HEK293 (cell line): ENCODE measurements around the gene SEC62.
A peak's percentile ranks its signal among the peaks of the same experiment; 100 is the strongest.

ENCODE experiments used
- CTCF ChIA-PET: fragments of 350-600 bp; formaldehyde crosslinking; extraction: SDS; loops from one replicate; lab custom pipeline; 2021; ENCODE audit warnings: antibody characterized with exemption; lab: Yijun Ruan, JAX
- POLR2A ChIA-PET: fragments of 300-600 bp; formaldehyde crosslinking; extraction: SDS; loops from one replicate; lab custom pipeline; 2020; ENCODE audit warnings: antibody characterized with exemption, inconsistent platforms; lab: Yijun Ruan, JAX
- H3K27ac ChIP-seq: fragments of 200-500 bp; sonication (Bioruptor generic); 2 replicates; pipeline ENCODE4 v1.5.1; 2014; ENCODE audit warnings: low read depth, low read length, control low read depth, inconsistent platforms; ENCODE audit errors: extremely low read depth
- H3K36me3 ChIP-seq, 2 experiments: fragments of 200-500 bp in 1 of 2; sonication (Bioruptor generic) in 1 of 2; 1 replicate in 1 of 2; 2 replicates in 1 of 2; pipeline ENCODE4 v1.5.1; 2014 to 2017; ENCODE audit warnings: inconsistent platforms in 2 of 2, low read length in 2 of 2; ENCODE audit not compliant: control insufficient read depth in 2 of 2, insufficient read depth in 1 of 2
- H3K4me1 ChIP-seq: fragments of 200-500 bp; sonication (Bioruptor generic); 2 replicates; pipeline ENCODE4 v1.5.1; 2014; ENCODE audit warnings: mild to moderate bottlenecking, low read length, inconsistent platforms; ENCODE audit not compliant: control insufficient read depth, insufficient read depth
- H3K4me3 ChIP-seq: 2 replicates; pipeline ENCODE4 v1.5.1; 2011; ENCODE audit warnings: low read depth, mild to moderate bottlenecking, control low read depth, low read length, moderate library complexity
- H3K9me3 ChIP-seq: fragments of 200-500 bp; sonication (Bioruptor generic); 2 replicates; pipeline ENCODE4 v1.5.1; 2014; ENCODE audit warnings: low read depth, low read length, inconsistent platforms; ENCODE audit not compliant: control insufficient read depth, insufficient read depth
- BCL11A ChIP-seq: fragments of 450-650 bp; formaldehyde crosslinking; IDR thresholded peaks from 2 replicates; pipeline ENCODE4 v1.5.1; 2016; ENCODE audit warnings: low read depth, missing biosample characterization, missing genetic modification characterization
- GLIS1 ChIP-seq: fragments of 450-650 bp; formaldehyde crosslinking; IDR thresholded peaks from 2 replicates; pipeline ENCODE4 v1.5.1; 2016; ENCODE audit warnings: missing biosample characterization, missing genetic modification characterization
- HOXD13 ChIP-seq: sonication (generic); formaldehyde crosslinking; IDR thresholded peaks from 2 replicates; pipeline ENCODE4 v1.8.0; 2022; ENCODE audit warnings: missing genetic modification reagents, borderline replicate concordance
- KLF1 ChIP-seq: fragments of 450-650 bp; formaldehyde crosslinking; IDR thresholded peaks from 2 replicates; pipeline ENCODE4 v1.5.1; 2016; ENCODE audit warnings: missing biosample characterization, missing genetic modification characterization
- PRDM1 ChIP-seq: fragments of 450-650 bp; formaldehyde crosslinking; IDR thresholded peaks from 2 replicates; pipeline ENCODE4; 2016; ENCODE audit warnings: missing biosample characterization, missing genetic modification characterization
- SCRT1 ChIP-seq: fragments of 450-650 bp; formaldehyde crosslinking; IDR thresholded peaks from 2 replicates; pipeline ENCODE4 v1.5.1; 2016; ENCODE audit warnings: missing biosample characterization, missing genetic modification characterization, borderline replicate concordance
- SP7 ChIP-seq: fragments of 450-650 bp; formaldehyde crosslinking; IDR thresholded peaks from 2 replicates; pipeline ENCODE4 v1.5.1; 2016; ENCODE audit warnings: missing biosample characterization, missing genetic modification characterization
- YY1 ChIP-seq: fragments of 450-650 bp; formaldehyde crosslinking; IDR thresholded peaks from 2 replicates; pipeline ENCODE4 v1.5.1; 2018; ENCODE audit warnings: missing biosample characterization, missing genetic modification characterization
- ZFP69B ChIP-seq: fragments of 450-650 bp; formaldehyde crosslinking; IDR thresholded peaks from 2 replicates; pipeline ENCODE4 v1.5.1; 2016; ENCODE audit warnings: missing biosample characterization, missing genetic modification characterization
- ZNF175 ChIP-seq: fragments of 450-650 bp; formaldehyde crosslinking; IDR thresholded peaks from 2 replicates; pipeline ENCODE4 v1.5.1; 2016; ENCODE audit warnings: missing biosample characterization, missing genetic modification characterization
- ZNF391 ChIP-seq: fragments of 450-650 bp; formaldehyde crosslinking; IDR thresholded peaks from 2 replicates; pipeline ENCODE4 v1.5.1; 2016; ENCODE audit warnings: low read depth, missing biosample characterization, missing genetic modification characterization, borderline replicate concordance
- ZNF423 ChIP-seq: fragments of 450-650 bp; formaldehyde crosslinking; IDR thresholded peaks from 2 replicates; pipeline ENCODE4 v1.5.1; 2016; ENCODE audit warnings: missing biosample characterization, missing genetic modification characterization
- ZNF610 ChIP-seq: fragments of 450-650 bp; formaldehyde crosslinking; IDR thresholded peaks from 2 replicates; pipeline ENCODE4 v1.5.1; 2016; ENCODE audit warnings: missing biosample characterization, missing genetic modification characterization, borderline replicate concordance
- TF ChIP-seq, protein P1 (sequence below): fragments of 450-650 bp; formaldehyde crosslinking; IDR thresholded peaks from 2 replicates; pipeline ENCODE4 v1.5.1; 2016; ENCODE audit warnings: missing biosample characterization, missing genetic modification characterization
- TF ChIP-seq, protein P2 (sequence below): fragments of 450-650 bp; formaldehyde crosslinking; IDR thresholded peaks from 2 replicates; pipeline ENCODE4 v1.5.1; 2017; ENCODE audit warnings: missing biosample characterization, missing genetic modification characterization
- TF ChIP-seq, protein P3 (sequence below): fragments of 450-650 bp; formaldehyde crosslinking; IDR thresholded peaks from 2 replicates; pipeline ENCODE4 v1.5.1; 2016; ENCODE audit warnings: missing biosample characterization, missing genetic modification characterization

The SEC62 gene

DNA sequence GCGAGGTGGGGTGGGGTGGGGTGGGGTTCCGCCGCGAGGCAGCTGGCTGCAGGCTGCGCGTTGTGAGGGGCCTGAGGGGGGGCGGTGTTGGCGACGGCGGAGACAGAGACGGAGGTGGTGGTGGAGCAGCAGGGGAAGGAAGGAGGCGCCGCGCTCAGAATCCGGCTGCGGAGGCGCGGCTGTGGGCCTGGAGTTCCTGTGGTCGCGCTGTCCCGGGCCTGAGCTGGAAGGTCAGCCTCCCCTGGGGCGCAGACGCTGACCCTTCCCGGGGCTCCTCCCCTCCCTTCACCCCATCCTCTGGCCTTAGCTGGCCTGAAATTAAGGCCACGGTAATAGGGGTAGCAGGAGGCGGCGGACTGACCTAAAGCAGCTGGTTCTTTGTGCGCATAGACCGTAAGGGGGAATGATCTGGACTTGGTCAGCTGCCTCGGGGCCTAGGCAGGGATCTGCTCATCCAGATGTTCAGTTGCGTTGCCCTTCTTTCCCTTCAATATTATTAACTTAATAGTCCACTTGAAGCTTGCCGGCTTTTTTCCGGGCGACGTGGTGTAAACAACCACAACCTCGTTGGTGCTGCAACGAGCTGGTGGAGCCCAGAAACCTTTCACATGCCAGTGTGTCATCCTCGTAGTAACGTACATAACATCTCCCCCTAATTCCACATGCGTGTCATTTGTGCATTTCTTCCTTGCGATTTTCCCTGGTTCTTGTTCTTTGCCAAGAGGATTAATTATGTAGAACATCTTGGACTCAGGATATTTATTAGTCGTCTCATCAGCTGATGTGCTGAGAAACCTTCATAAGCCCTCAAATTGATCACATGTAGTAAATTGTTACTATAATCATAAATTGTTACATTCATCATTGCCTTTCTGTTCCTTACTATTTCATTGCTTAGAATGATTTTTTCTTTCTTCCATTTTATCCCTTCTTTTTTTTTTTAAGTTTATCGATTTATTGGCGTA lies 626 bp downstream of the SEC62 start (continued):
- TF ChIP-seq, protein P1, sequence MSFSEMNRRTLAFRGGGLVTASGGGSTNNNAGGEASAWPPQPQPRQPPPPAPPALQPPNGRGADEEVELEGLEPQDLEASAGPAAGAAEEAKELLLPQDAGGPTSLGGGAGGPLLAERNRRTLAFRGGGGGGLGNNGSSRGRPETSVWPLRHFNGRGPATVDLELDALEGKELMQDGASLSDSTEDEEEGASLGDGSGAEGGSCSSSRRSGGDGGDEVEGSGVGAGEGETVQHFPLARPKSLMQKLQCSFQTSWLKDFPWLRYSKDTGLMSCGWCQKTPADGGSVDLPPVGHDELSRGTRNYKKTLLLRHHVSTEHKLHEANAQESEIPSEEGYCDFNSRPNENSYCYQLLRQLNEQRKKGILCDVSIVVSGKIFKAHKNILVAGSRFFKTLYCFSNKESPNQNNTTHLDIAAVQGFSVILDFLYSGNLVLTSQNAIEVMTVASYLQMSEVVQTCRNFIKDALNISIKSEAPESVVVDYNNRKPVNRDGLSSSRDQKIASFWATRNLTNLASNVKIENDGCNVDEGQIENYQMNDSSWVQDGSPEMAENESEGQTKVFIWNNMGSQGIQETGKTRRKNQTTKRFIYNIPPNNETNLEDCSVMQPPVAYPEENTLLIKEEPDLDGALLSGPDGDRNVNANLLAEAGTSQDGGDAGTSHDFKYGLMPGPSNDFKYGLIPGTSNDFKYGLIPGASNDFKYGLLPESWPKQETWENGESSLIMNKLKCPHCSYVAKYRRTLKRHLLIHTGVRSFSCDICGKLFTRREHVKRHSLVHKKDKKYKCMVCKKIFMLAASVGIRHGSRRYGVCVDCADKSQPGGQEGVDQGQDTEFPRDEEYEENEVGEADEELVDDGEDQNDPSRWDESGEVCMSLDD (tag by site-specific recombination) = no peak
- peak; percentile 35; the same call in 1 of the 2 replicates for TF ChIP-seq ZFP69B (tag by site-specific recombination)

DNA sequence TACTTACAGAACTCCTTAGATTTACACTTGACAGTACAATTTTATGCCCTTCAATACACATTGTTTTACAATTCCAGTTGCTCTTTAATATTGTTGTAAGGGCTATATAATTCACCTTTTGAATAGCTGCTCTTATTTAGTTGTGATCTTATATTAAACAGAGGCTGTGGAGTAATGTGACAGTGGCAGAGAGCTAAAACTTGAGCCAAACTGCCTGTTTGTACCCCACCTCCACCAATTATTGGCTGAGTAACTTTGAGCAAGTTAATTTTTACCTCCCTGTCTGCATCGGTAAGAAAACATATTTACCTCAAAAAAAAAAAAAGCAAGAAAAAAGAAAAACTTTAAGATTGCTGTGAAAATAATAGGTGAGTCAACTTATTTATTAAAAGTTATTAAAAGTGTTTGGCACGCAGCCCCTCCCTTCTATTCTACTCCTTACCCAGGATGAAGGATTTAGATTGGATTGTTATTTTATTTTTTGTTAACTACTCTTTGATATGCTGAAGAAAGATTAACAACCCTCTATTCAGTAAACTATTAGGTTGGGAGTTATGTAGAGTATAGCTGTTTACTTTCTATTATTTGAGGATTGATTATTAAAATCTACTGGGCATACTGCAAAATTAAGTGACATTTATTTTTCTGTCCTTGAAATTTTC lies 1.7 kb downstream of the SEC62 start:
- peaks cover 0 to 9% of the 10 kb centered on the region in 2 experiments; a peak in 1 of 3 replicates for H3K36me3 ChIP-seq
- no peaks in the 10 kb centered on the region for H3K4me1 ChIP-seq
- H3K27ac ChIP-seq = no peak overlapping the region
- CTCF ChIA-PET = interaction anchor here (0.6 to 1.0 kb wide), 2 partner anchors 69 to 105 kb away, joined by 3 read pairs; partner anchors contain the start of gene GPR160
- POLR2A ChIA-PET = no interaction called here
- H3K4me3 ChIP-seq = peak overlapping the region; percentile 97
- TF ChIP-seq, protein P2, sequence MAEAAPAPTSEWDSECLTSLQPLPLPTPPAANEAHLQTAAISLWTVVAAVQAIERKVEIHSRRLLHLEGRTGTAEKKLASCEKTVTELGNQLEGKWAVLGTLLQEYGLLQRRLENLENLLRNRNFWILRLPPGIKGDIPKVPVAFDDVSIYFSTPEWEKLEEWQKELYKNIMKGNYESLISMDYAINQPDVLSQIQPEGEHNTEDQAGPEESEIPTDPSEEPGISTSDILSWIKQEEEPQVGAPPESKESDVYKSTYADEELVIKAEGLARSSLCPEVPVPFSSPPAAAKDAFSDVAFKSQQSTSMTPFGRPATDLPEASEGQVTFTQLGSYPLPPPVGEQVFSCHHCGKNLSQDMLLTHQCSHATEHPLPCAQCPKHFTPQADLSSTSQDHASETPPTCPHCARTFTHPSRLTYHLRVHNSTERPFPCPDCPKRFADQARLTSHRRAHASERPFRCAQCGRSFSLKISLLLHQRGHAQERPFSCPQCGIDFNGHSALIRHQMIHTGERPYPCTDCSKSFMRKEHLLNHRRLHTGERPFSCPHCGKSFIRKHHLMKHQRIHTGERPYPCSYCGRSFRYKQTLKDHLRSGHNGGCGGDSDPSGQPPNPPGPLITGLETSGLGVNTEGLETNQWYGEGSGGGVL (tag by site-specific recombination) = no peak
- TF ChIP-seq, protein P3, sequence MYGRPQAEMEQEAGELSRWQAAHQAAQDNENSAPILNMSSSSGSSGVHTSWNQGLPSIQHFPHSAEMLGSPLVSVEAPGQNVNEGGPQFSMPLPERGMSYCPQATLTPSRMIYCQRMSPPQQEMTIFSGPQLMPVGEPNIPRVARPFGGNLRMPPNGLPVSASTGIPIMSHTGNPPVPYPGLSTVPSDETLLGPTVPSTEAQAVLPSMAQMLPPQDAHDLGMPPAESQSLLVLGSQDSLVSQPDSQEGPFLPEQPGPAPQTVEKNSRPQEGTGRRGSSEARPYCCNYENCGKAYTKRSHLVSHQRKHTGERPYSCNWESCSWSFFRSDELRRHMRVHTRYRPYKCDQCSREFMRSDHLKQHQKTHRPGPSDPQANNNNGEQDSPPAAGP = no peak
- TF ChIP-seq SP7 (no peak), ZNF423 (tag by site-specific recombination) (no peak), BCL11A (tag by site-specific recombination) (no peak), ZNF610 (tag by site-specific recombination) (no peak), HOXD13 (CRISPR knock-in tag) (no peak), ZNF175 (tag by site-specific recombination) (no peak), ZFP69B (tag by site-specific recombination) (no peak), YY1 (tag by site-specific recombination) (no peak), ZNF391 (tag by site-specific recombination) (no peak), KLF1 (tag by site-specific recombination) (no peak), PRDM1 (tag by site-specific recombination) (no peak), SCRT1 (tag by site-specific recombination) (no peak), GLIS1 (tag by site-specific recombination) (no peak)
- H3K9me3 ChIP-seq = no peaks in the 10 kb centered on the region
